Activated T-helper 1 cell treated with anti-CD3 and anti-CD28 coated beads, Interleukin-12 subunit alpha, Interleukin-12 subunit beta, Interleukin-2, Interleukin-4 antibody, amounts not matched to agents 30 ng/mL and 10 ng/mL and 1 ng/mL, durations not matched to agents 14 hours and 24 hours and 36 hours (primary cell): ENCODE data around the gene SLFNL1. TPM values are rescaled to one million over a fixed set of nuclear protein-coding genes. Genes with fewer than 3 reads are reported as not detected.

Experiments used
- DNase-seq: peaks from one replicate; pipeline ENCODE4 v3.0.0; 2021; ENCODE audit warnings: low spot score
- H3K27ac Mint-ChIP-seq: one replicate; pipeline ENCODE4 v1.8.0; 2021; ENCODE audit warnings: mild to moderate bottlenecking, mixed read lengths
- H3K27me3 Mint-ChIP-seq: one replicate; pipeline ENCODE4 v1.8.0; 2022; ENCODE audit warnings: mild to moderate bottlenecking, moderate library complexity, mixed read lengths; ENCODE audit not compliant: insufficient read depth
- H3K36me3 Mint-ChIP-seq: one replicate; pipeline ENCODE4 v1.8.0; 2021; ENCODE audit warnings: low read depth, mixed read lengths
- H3K4me1 Mint-ChIP-seq: one replicate; pipeline ENCODE4 v1.8.0; 2021; ENCODE audit warnings: low read depth, mixed read lengths
- H3K4me3 Mint-ChIP-seq: one replicate; pipeline ENCODE4 v1.8.0; 2021; ENCODE audit warnings: mild to moderate bottlenecking, moderate library complexity, mixed read lengths
- H3K9me3 Mint-ChIP-seq: one replicate; pipeline ENCODE4 v1.8.0; 2021; ENCODE audit warnings: mixed read lengths
- intact Hi-C: fragments of 100-400 bp; cut with micrococcal nuclease; formaldehyde crosslinking; loops from one replicate; pipeline ENCODE4 v1.15.1; 2024
- total RNA-seq: library from RNA; stranded (reverse); gene quantifications from 2 replicates; pipeline ENCODE4 v1.2.3, GENCODE V29; 2022

SLFNL1 gene
- total RNA-seq, 1 donor from 2014 or later, result 0.18 TPM

- Mint-ChIP-seq H3K4me3 (no peak overlapping the region), H3K27ac (no peak overlapping the region), H3K36me3 (peaks cover 86% of the 10 kb centered on the region), H3K4me1 (peaks cover 48% of the 10 kb centered on the region), H3K9me3 (no peaks in the 10 kb centered on the region), H3K27me3 (no peaks in the 10 kb centered on the region)
- intact Hi-C loops, result loop anchor here (10.0 kb wide), 2 partner anchors 257 to 943 kb away; partner anchors contain the start of genes CAP1 and SCMH1
- no peak for DNase-seq
These were observed 33.2 kb downstream of the SLFNL1 start for GRCh38 chr1:40988280-40988679.

DNA sequence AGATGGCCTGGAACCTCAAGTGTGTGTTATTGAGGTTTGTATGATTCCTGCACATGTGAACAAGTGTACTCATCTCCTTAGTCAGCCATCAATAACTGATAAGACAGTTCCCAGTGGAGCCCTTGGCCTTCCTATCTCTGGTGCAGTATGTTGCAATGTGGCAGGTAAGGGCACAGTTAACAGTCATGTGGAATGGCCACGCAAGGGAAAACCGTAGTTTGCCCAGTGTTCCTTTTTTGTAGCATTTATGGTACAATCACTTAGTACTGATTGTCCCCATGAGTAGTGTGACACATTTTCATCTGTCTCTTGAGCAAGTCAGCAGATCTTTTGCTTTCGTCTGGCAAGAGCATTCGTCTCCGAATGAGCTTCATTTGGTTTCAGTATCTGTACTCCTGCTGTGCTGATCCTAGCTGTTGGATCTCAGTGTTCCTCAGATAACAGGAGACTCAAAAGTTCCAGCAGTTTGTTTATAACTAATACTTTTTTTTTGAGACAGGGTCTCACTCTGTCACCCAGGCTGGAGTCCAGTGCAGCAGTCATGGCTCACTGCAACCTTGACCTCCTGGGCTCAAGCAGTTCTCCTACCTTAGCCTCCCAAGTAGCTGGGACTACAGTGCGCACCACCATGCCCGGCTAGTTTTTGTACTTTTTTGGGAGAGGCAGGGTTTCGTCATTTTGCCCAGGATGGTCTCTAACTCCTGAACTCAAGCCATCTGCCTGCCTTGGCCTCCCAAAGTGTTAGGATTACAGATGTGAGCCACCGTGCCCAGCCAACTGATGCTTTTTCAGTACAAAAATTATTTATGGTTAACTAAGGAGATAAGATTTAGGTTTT lies 33.9 kb downstream of the SLFNL1 start:
- Mint-ChIP-seq H3K36me3 (peaks cover 89% of the 10 kb centered on the region), H3K4me3 (no peak overlapping the region), H3K9me3 (no peaks in the 10 kb centered on the region), H3K27ac (no peak overlapping the region), H3K27me3 (no peaks in the 10 kb centered on the region), H3K4me1 (peaks cover 51% of the 10 kb centered on the region)
- no peak for DNase-seq
- intact Hi-C loops, result loop anchor here (10.0 kb wide), 2 partner anchors 257 to 943 kb away; partner anchors contain the start of genes CAP1 and SCMH1

DNA sequence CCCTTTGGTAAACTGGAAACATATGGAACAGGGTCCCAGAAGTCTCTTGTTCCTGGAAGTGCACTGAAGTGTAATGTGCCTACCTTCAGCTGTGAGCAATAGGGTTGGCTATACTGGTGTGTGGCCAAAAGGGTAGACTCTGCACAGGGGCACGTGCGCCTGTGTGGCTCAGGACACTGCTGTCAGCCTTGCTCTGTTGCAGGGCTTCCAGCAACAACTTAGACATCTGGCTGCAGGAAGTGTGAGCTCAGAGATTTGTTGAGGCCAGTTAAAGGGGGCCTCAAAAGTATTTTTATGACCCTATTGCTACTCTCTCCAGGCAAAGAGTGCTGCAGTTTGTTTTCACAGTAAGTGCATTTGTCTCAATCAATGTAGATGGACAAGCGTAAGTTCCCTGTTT lies 34.6 kb downstream of the SLFNL1 start:
- Mint-ChIP-seq H3K27ac (no peak overlapping the region), H3K9me3 (no peaks in the 10 kb centered on the region), H3K27me3 (no peaks in the 10 kb centered on the region), H3K4me3 (no peak overlapping the region), H3K4me1 (peaks cover 57% of the 10 kb centered on the region), H3K36me3 (peaks cover 91% of the 10 kb centered on the region)
- DNase-seq, result no peak
- intact Hi-C loops, result loop anchor here (10.0 kb wide), 2 partner anchors 258 to 942 kb away; partner anchors contain the start of genes CAP1 and SCMH1

GRCh38 chr1:40986328-40986783 lies 35.2 kb downstream of the SLFNL1 start:
- Mint-ChIP-seq H3K27ac (peak overlapping the region; percentile 84), H3K27me3 (no peaks in the 10 kb centered on the region), H3K4me1 (peaks cover 60% of the 10 kb centered on the region), H3K9me3 (no peaks in the 10 kb centered on the region), H3K36me3 (peaks cover 87% of the 10 kb centered on the region), H3K4me3 (no peak overlapping the region)
- no peak for DNase-seq
- intact Hi-C loops, result loop anchor here (10.0 kb wide), 2 partner anchors 258 to 942 kb away; partner anchors contain the start of genes CAP1 and SCMH1

- intact Hi-C loops, result loop anchor here (2.0 to 10.0 kb wide), 3 partner anchors 259 to 941 kb away; partner anchors contain the start of genes CAP1 and SCMH1
These were observed 35.6 kb downstream of the SLFNL1 start for GRCh38 chr1:40985875-40986274.

DNA sequence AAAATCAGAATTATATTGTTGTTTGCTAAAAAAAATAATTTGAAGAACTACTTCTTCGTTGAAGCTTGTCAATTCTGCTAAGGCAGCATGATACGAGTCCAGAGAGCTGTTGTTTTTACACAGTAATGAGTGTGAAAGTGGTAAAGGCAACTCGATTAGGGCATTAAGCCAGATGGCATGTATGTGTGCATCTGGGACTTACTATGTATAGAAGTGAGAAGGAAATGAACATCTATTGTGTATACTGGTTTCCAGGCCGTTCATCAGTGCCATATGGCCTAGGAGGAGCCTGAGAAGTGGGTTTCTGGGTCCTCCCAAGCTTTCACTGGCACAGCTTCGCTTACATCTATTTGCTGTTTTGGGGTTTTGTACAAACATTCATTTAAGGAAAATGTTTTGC lies 36.4 kb downstream of the SLFNL1 start:
- Mint-ChIP-seq H3K9me3 (no peaks in the 10 kb centered on the region), H3K4me1 (peaks cover 63% of the 10 kb centered on the region), H3K27ac (peak overlapping the region; percentile 84), H3K4me3 (no peak overlapping the region), H3K27me3 (no peaks in the 10 kb centered on the region), H3K36me3 (peaks cover 84% of the 10 kb centered on the region)
- intact Hi-C loops, result loop anchor here (2.0 to 10.0 kb wide), 3 partner anchors 260 to 940 kb away; partner anchors contain the start of genes CAP1 and SCMH1
- DNase-seq, result no peak

More at GRCh38 chr1:40985875-40986274, 35.6 kb downstream of the SLFNL1 start:
- Mint-ChIP-seq H3K36me3 (peaks cover 87% of the 10 kb centered on the region), H3K9me3 (no peaks in the 10 kb centered on the region), H3K4me1 (peaks cover 65% of the 10 kb centered on the region), H3K4me3 (no peak overlapping the region), H3K27ac (peak overlapping the region; percentile 84), H3K27me3 (no peaks in the 10 kb centered on the region)
- no peak for DNase-seq

- Mint-ChIP-seq H3K4me3 (peak overlapping the region; percentile 55), H3K36me3 (peaks cover 79% of the 10 kb centered on the region), H3K4me1 (peaks cover 63% of the 10 kb centered on the region), H3K9me3 (no peaks in the 10 kb centered on the region), H3K27me3 (no peaks in the 10 kb centered on the region), H3K27ac (peak overlapping the region; percentile 69)
- intact Hi-C loops, result loop anchor here (1.0 to 10.0 kb wide), 5 partner anchors 19 to 940 kb away; partner anchors contain the start of genes CAP1, RLF and SCMH1
- no peak for DNase-seq
These were observed 37.0 kb downstream of the SLFNL1 start for GRCh38 chr1:40984531-40984930.

DNA sequence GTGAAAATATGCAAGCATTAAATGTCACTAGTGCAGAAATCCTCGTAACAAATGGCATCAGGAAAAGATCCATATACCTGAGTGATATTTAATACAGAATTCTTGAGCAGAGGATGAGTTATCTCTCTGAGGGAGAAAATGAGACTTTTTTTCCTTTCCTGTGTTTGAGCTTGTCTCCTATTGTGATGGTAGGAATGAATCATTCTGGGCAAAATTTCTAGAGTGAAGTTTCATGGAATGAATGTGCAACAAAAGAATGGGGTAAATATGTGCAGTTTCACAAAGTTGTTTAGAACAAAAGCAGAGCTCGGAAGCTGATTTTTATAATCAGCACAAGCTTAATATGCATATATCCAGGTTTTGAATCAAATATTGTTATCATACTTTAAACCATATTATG lies 37.5 kb downstream of the SLFNL1 start:
- Mint-ChIP-seq H3K36me3 (peaks cover 74% of the 10 kb centered on the region), H3K4me3 (peak overlapping the region; percentile 55), H3K9me3 (no peaks in the 10 kb centered on the region), H3K27ac (peak overlapping the region; percentile 69), H3K4me1 (peaks cover 63% of the 10 kb centered on the region), H3K27me3 (no peaks in the 10 kb centered on the region)
- DNase-seq, result no peak
- intact Hi-C loops, result loop anchor here (1.0 to 10.0 kb wide), 5 partner anchors 19 to 939 kb away; partner anchors contain the start of genes CAP1, RLF and SCMH1

- intact Hi-C loops, result loop anchor here (5.0 to 10.0 kb wide), 3 partner anchors 262 to 938 kb away; partner anchors contain the start of genes CAP1, RLF and SCMH1
- DNase-seq, result no peak
- peak overlapping the region; percentile 19 for H3K4me3 Mint-ChIP-seq
- H3K4me1 Mint-ChIP-seq, result peaks cover 59% of the 10 kb centered on the region
- H3K36me3 Mint-ChIP-seq, result peaks cover 67% of the 10 kb centered on the region
- H3K27ac Mint-ChIP-seq, result peak overlapping the region; percentile 50
- H3K9me3 Mint-ChIP-seq, result no peaks in the 10 kb centered on the region
- H3K27me3 Mint-ChIP-seq, result no peaks in the 10 kb centered on the region
These were observed 38.2 kb downstream of the SLFNL1 start for GRCh38 chr1:40983286-40983685.

DNA sequence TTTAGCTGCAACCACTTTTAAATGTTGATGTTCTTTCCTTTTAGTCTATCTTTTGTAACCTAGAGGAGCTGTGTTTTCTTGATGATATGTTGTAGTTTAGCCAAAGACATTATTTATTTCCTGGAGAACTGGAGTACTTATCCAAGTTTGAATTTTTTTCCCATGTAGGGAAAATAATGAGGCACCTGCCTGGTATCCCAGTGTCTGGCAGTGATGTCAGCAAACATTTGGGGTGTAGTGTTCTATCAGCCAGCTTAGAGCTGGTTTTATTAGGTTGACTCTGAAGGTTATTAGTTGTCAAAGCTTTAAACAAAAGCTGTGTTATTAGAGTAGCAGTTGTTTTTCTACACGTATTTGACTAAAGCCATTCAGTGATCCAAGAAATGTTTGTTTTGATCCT lies 38.8 kb downstream of the SLFNL1 start:
- Mint-ChIP-seq H3K27ac (no peak overlapping the region), H3K4me3 (no peak overlapping the region), H3K27me3 (no peaks in the 10 kb centered on the region), H3K4me1 (peaks cover 59% of the 10 kb centered on the region), H3K9me3 (no peaks in the 10 kb centered on the region), H3K36me3 (peaks cover 62% of the 10 kb centered on the region)
- no peak for DNase-seq
- intact Hi-C loops, result loop anchor here (5.0 to 10.0 kb wide), 3 partner anchors 262 to 938 kb away; partner anchors contain the start of genes CAP1, RLF and SCMH1

- H3K36me3 Mint-ChIP-seq, result peaks cover 54% of the 10 kb centered on the region
- H3K27me3 Mint-ChIP-seq, result no peaks in the 10 kb centered on the region
- DNase-seq, result no peak
- H3K9me3 Mint-ChIP-seq, result no peaks in the 10 kb centered on the region
- peaks cover 63% of the 10 kb centered on the region for H3K4me1 Mint-ChIP-seq
- no peak overlapping the region for H3K27ac Mint-ChIP-seq
- intact Hi-C loops, result loop anchor here (5.0 to 10.0 kb wide), 3 partner anchors 263 to 937 kb away; partner anchors contain the start of genes CAP1, RLF and SCMH1
- peak overlapping the region; percentile 90 for H3K4me3 Mint-ChIP-seq
These were observed 39.7 kb downstream of the SLFNL1 start for GRCh38 chr1:40981691-40982448.

DNA sequence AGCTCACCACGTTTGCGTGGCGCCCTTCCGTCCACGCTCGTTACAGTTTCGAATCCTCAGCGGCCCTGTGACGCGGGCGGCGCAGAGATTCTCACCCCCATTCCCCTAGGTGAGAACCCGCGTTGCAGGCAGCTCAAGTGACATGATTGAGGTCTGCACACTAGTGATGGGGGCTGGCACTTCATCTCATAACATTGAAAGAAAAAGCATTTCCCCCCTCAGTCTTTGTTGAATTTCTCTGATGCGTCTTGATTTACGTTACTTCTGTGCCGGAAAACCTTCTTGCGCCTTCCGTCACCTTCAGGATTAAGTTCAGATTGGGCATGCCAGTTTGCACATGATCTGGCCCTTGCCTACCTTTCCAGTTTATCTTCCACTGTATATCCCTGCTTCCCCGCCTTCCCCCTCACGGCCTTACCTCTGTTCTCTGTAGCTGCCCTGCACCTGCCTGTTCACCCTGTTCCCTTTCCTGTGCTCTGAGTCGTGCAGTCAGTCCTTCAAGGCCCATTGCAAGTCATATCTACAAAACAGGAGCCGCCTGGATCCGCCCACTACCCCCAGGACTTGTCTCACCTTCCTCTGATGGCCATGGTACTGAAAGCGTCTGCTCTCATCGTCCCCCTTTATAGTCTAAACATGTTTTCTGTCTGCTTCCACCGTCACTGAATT lies 40.9 kb downstream of the SLFNL1 start:
- no peaks in the 10 kb centered on the region for H3K27me3 Mint-ChIP-seq
- H3K4me3 Mint-ChIP-seq, result peak overlapping the region; percentile 90
- H3K27ac Mint-ChIP-seq, result peak overlapping the region; percentile 97
- H3K4me1 Mint-ChIP-seq, result peaks cover 56% of the 10 kb centered on the region
- H3K9me3 Mint-ChIP-seq, result no peaks in the 10 kb centered on the region
- H3K36me3 Mint-ChIP-seq, result peaks cover 42% of the 10 kb centered on the region
- intact Hi-C loops, result loop anchor here (5.0 to 10.0 kb wide), 3 partner anchors 264 to 936 kb away; partner anchors contain the start of genes CAP1, RLF and SCMH1
- DNase-seq, result peak; percentile 42
